Right hindlimb (tissue), 1 donor: Measurements from ENCODE around the gene F5.

Source experiments
- DNase-seq: peaks from one replicate; pipeline ENCODE4 v3.0.0-alpha.2; 2018

Gene F5

DNA sequence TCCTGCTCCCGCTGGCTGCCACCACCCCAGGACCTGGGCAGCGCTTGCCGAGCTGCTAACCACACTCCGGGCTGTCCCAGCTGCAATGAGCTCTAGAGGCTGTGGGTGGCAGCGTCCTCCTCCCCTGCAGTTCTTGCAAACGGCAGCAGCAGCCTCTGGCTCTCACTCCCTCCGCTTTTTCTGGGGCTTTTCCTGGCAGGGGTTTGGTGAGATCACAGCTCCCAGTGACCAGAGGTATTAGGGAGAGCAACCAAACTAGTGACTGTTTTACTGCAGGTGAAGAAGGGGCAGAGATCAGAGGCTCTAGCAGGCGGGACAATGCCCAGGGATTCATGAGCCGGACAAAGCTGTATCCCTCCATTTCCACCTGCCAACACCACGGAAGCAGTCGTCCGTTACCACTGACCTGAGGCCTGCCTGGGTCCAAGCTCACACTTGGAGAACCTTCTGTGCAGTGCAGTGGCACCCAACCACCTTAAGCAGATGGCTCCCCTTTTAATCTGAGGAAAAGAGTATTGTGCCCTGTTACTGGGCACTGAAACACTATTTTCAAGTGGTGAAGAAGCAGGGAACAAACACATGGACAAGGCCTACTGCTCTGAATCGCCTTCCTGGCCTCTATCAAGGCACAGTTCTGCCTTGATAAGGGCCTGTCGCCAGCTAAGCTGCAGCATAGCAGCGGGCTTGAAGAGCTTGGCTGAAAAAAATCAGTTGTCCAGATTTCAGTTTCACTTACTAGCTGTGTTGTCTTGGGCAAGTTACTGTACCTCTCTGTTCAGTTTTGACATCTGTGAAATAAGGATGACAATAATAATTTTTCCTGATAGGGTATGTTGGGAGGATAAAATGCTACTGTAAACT lies at the start of gene F5:
Gene F5 (minus strand): TSS at position 87 of the 861 bp plus-strand sequence. CDS start 95 bp downstream, outside the sequence.
- peak; percentile 52 for DNase-seq

DNA sequence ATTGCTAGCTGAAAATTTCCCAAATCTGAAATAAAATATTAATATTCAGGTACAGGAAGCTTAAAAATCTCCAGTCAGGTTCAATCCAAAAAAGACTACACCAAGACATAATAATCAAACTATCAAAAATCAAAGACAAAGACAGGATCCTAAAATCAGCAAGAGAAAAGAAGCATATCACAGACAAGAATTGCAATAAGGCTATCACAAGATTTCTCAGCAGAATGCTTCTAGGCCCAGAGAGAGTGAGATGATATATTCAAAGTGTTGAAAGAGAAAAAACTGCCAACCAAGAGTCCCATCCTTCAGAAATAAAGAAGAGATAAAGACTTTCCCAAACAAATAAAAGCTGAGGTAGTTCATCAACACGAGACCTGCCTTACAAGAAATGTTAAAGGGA lies 48.6 kb upstream of the F5 start:
- no peak for DNase-seq

DNA sequence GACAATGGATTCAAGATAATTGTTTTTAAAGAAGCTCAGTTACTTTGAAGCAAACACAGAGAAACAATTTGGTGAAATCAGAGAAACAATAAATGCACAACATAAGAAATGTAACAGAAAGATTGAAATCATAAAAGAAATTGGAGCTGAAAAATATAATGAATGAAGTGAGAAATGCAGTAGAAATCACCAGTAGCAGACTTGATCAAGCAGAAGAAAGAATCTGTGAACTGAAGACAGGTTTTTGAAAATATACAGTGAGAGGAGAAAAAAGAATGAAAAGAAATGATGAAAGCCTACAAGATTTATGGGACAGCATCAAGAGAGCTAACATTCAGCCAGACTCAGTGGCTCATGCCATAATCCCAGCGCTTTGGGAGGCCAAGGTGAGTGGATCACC lies 47.9 kb upstream of the F5 start:
- DNase-seq: no peak

DNA sequence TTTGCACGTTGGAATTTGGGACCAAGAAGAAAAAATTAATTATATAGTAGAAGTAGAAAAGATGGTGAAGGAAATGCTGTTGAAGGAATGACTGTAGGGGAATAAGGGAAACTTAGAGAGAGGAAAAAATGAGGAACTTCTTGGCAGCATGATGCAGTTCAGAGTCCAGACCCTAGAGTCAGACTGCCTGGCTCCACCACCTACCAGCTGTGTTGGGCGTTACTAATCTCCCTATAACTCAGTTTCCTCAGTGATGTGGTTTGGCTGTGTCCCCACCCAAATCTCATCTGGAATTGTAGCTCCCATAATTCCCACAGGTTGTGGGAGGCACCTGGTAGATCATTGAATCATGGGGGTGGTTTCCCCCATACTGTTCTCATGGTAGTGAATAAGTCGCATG lies 45.0 kb upstream of the F5 start:
- no peak for DNase-seq

DNA sequence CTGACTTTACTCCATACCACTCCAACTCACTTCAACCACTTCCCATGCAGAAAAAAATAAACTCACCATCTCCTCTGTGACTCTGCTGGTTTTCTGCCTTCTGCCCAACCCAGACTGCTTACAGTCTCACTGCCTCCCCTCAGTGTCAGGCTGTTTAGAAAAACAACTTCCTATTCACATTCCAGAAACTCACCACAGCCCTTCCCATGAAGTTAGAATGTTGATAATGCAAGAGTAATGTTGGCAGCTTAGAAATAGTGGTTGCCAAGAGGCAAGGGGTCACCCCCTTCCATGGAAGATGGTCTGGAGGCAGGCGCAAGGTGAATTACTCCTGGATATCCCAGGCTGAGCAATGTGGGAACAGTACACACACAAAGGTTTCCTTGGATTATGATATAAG lies 43.7 kb upstream of the F5 start, which contains the start of gene SELP:
Gene SELP (minus strand): TSS at position 119 of the 400 bp plus-strand sequence. CDS start 50 bp downstream, at position 69.
- DNase-seq: no peak

DNA sequence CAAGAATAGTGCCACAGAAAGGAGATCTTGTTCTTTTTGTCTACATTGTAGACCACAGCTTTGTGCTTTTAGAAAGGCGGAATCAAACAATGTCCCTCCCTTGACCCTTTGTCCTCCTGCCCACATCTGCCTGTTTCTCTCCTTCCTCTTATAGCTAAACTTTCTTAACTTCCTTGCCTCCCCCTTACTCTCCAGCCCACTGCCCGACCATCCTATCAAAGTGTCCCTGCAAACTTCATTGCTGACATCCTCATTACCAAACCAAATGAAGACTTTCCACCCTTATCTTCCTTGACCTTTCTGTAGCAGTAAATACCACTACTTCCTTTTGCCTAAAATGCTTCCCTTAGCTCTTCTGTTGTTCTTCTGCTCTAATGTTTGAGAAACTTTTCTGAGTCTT lies 38.6 kb upstream of the F5 start:
- no peak for DNase-seq

DNA sequence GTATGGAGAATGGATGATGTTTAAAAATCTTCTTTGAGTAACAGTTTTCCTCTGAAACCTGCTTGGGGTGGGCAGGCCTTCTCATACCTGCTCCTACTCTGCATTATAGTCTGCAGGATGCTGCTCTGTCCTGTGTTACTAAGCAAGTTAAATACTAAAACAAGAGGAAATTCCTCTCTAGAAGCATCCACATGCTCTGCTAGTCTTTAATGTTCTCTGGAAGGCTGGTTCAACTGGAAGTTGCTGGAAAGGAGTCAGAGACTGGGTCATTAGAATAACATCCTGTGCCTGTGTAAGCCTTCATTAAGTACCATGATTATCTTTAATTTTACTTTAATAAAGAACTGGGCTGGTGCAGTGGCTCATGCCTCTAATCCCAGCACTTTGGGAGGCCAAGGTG lies 37.8 kb upstream of the F5 start:
- DNase-seq: no peak

DNA sequence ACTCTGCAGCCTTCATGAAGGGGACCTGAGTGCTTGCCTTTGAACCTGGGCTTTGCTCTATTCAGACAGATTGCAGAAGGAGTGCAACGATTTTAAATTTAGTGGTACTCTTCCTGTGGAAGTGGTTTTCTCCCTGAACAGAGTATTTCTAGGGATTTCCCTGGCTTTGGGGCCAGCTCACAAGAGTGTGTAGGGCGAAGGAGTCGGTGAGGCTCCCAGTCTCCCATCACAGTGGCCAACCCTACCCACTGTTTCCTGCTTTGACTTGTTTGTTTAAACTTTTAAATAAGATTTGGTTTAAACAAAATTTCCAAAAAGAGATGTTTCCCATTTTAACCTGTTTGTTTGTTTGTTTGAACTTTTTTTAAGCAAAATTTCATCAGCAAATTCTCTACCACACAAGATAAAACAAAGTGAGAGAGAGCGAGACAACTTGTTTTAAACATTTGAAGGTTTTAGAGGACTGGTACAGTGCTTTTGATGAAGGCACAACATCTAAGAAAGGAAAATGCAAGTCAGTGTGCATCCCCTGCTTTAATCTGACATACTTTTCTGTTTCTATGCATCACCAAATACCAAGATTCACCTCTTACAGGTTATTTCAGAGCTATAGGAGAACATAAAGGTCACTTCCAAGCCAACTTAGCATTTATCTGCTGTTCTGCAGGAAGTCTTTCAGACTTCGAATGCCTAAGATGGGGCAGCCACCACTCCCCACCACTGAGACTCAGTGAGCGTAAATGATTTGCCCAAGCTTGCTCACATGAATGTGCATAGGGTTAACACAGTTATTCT lies 37.0 kb upstream of the F5 start:
- DNase-seq: no peak

DNA sequence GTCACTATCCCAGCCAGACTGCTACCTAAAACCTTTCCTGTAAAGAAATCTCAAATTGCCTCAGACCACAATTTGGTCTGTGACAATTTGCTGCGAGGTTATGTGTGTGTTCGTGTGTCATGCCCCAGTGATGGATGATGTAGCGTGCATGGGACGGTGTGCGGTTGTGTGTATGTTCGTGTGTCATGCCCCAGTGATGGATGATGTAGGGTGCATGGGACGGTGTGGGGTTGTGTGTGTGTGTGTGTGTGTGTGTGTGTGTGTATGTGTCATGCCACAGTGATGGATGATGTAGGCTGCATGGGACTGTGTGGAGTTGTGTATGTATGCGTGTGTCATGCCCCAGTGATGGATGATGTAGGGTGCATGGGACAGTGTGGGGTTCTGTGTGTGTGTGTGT lies 34.3 kb upstream of the F5 start:
- DNase-seq: no peak

DNA sequence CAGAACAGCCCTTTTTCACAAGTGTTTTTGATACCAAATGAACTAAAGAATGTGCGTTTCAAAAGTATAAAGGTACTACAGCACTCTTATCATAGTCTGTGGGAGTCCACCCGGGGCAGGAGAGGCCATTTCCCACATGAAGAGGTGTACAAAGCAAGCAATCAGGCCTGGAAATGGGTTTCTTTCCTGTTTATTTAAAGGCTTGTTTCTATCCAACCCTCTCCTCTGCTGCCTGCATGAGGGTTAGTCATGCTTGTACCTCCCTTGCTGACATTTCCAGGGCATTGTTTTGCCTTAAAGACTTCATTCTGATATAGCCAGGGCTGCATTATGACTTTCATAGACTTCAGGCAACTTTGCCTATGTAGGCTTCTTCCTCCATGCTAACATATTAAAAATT lies 32.1 kb upstream of the F5 start:
- no peak for DNase-seq

DNA sequence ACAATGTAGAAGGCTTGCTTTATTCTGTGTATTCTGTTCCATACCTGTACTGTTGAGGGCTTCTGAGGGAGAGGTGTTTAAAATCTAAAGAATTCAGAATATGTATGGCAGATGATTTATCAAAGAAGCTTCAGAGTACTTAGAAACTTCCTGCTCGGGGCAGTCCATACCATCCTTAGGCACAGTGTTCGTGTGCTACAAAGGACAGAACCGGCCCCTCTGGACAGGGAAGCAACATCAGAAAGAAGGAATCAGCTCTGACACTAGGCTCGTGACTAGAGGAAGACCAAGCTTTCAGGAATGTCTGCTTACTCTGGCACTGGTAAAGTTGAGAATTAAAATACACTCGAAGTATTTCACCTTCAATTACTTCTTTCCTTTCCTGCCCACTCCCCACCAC lies 29.5 kb upstream of the F5 start:
- DNase-seq: no peak

DNA sequence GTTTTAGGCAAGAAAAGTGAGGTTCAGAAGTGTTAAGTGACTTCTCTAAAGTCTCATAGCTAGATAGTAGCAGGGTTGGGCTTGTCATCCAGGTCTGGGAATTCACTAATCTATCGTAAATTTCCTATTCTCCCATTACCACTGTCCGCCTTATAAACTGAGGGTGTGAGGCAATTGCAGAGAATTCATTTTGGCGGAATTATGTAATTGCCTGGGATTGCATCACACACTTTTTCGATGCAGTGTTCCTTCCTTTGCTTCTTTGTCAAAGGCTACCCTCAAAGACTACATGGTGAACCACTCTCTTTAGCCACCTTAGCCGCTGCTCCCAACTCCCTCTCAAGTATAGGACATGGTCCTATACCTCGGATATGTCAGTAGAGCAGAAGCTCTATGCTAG lies 24.6 kb upstream of the F5 start:
- no peak for DNase-seq

DNA sequence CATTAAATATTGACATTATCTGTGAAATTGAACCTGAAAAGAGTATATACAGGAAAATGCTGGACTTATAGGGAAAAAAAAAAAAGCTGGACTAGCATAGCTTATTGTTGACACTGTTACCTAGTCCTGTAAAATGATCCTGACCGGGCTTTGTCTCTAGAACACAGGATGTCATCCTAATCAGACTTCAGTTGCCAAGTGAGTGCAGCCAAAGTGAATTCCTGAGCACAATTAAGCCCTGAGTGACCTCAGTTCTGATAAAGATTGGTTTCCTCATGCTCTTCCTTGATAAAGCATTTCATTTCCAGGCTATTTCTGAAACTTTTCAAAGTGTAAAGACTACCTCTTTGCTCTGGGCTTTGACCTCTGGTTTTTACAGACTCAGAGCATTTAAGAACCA lies 23.8 kb upstream of the F5 start:
- DNase-seq: no peak

DNA sequence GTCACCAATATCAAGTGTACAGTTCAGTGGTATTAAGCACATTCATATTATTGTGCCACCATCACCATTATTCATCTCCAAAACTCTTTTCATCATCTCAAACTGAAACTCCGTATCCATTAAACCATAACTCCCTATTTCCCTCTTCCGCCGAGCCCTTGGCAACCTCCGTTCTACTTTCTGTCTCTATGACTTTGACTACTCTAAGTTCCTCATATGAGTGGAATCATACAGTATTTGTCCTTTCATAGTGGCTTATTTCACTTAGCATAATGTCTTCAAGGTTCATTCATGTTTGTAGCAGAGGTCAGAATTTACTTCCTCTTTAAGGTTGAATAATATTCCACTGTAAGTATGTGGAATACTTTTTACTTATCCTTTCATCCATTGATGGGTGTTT lies 21.9 kb upstream of the F5 start:
- DNase-seq: no peak

DNA sequence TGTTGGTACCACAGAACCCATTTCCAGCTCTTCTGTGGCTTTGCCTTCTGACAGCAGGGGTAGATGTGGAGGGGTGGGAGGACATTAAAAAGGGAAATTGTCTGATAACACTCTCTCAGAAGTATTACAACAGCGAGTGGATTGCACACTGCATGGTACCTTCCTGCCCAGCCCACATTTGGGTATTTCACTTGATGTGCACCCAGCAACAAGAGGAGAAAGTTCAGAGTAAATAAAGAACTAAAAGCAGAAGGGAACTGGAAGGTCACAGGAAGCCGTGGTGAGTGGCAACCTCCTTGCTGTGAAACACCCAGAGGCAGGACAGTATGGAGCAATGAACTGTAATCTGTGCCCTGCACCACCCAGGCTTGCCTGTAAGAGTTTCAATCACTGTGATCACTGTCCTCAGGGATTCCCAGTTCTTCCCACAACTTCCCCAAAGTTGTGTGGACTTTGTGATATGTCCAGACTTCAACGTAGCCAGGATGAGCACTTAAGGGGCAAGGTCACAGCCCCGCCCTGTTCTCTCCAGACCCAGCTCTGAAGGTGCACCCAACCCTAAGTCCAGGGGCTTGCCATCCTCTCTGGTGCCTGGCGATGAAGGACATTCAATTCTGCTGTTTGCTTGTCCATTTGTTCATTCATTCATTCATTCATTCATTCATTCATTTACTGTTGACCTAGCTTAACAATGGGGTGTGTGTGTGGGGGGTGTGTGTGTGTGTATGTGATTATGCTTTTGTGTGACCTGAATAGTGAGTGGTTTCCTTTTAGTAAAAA lies 18.7 kb upstream of the F5 start:
- DNase-seq: no peak

DNA sequence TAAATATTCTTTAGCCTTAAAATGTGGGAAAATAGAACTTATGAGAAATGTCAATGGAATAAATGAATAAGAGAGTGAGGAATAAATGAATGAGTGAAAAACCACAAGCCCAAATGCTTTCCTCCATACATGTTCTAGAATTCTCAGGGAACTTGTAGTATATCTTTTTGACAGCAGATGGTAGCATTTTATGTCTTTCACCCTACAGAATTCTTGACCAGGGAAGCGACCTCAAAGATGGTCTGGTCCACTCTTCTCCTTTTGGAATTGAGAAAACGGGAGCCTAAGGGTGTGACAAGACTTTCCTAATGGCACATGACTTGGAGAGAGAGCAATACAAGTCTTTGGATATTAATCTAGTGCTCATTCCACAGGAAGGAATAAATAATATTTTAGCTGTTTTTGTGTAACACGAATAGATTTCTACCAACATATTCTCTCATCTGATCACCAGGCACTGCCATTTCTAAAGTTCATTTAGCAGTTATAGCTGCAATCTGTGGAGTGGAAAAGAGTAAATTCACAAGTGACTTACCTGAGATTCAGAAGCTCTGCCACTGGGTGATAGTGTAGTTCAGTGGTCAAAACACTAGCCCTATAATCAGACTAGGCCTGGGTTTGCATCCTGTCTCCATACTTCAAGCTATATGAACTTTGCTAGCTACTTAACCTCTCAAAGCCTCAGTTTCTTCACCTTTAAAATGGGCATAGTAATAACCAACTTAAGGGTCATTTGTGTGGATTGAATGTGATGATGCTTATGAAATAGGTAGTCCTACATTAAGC lies 15.0 kb upstream of the F5 start:
- no peak for DNase-seq

DNA sequence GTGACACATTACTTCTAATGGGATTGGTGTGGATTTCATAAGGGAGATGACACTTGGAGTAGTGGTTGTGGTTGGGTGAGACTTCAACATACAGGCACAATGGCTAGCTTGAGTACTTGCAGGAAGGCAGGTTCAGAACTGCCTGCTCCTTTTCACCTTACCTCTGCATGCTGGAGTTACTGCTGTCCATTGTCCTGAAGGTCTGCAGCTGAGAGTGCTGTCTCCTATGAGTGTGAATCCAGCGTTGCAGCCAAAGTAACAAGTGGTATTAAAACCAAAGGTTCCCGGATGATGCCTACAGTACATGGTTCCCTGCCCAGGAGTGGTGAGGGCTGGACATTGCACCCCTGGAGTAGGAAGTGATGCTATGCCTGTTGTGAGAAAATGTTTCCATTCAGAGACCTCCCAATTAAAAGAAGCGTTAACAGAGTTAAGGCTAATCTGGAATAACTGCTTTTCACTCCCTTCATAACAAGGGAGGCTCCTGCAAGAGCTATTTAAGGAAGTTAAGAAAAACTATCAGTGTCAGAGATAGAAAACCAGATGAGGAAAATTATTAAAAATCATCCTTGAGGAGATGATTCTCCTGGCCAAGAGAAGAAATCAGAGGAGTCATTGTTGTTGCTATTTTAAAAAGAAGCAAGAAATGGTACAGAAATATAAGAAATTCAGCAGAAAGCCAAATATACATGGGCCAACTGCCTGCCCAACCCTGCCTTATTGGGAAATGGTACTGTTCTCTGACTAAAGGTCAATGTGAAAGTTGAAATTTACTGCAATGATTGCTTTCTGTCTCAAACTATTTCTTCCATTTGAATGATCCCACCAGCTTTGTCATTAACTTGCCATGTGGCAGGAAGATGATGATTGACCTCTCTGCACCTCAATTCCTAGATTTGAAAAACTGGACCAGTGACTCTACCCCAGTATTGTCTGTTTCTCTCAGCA lies 9.8 kb upstream of the F5 start:
- DNase-seq: peak; percentile 32

DNA sequence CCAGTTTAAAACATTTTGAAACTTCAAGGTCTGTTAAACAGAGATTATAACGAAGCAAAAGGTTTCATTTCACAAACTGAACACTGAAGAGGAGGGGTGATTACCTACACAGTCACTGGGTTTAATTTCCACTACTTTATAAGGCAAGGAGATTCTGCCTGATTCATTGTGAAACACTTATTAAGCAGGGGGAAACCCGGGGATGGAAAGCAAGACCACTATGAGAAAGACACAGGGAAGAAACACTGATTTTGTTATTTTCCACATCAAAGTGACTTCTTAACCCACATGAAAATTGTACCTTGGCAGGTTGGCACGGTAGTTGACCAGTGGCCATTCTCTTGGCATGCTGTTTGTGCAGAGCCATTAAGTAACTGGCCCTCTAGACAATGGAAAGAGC lies 8.1 kb upstream of the F5 start:
- DNase-seq: no peak

DNA sequence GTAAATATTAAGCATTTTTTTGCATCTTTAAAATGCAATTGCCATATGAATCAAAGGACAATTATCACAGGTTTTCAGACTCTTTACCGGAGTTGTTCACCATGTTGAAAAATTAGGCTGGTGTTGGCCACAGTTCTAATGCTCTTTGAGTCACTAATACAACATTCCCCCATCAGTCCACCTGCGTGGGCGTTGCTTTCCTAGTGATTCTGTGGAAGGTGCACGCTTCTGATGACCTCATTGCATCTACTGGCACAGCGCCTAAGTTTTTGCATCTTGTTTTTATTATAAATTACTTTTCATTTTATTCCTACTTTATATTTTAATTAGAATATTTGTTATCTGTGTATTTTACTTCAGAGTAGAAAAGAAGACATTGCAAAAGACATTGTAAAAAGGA lies 4.7 kb upstream of the F5 start:
- DNase-seq: no peak

DNA sequence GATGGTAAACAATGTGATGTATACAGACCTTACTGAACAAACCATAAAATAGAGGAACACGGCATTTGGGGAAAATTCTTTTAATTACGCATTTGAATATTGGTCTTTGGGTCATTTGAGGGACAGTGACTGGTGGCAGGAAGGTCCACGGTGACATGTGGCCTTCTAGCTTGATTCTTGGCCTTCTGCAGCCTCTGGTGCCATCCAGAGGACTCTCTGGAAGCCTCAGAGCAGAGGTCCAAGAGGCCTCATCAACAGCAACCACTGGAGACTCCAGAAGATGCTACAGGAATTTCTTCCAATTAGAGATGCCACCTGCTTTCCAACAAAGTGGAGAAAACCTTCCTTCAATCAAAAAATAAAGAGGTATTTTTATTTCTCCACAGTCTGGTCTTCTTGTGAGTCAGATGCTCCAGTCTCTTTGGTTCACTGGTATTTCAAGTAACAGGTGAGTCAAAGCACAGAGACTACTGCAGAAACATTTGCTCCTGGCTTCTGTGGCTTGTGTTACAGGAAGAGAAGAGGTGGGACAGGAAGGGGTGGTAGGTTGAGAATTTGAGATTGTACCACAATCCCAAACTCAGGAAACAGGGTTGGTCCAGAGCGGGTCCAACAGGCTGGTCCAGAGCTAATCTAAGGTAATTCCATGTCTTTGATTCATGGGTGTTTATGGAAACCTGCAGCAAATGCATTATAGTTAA lies 2.7 kb upstream of the F5 start:
- DNase-seq: no peak

DNA sequence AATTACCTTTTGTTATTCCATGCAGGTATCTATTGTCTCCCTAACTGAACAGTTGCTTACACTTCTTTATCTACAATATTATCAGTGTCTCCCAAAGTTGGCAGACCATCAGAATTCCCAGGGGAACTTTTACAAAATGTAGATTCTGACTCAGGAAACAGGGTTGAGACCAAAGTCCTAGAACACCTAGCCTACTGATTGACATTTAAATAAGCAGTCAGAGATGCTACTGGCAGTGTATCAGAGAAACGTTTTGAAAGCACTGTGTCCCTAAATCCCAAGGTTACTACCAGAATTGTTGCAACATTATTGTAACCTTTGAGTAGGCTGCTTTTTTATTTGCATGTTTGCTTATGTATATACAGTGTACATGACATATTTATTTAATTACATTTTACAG lies 1.8 kb upstream of the F5 start:
- no peak for DNase-seq
